Neural cell (in vitro differentiated cells): ENCODE measurements around the gene RPS15. TPM values are rescaled to one million over a fixed set of nuclear protein-coding genes. Genes with fewer than 3 reads are reported as not detected.

Experiments used
- H2AFZ ChIP-seq: fragments of 200-600, 300-800 bp; sonication (generic), shearing (Covaris generic); 2 replicates; pipeline ENCODE4 v1.6.0; 2014; ENCODE audit warnings: low read depth, mild to moderate bottlenecking, antibody characterized with exemption, low read length, moderate library complexity
- H3F3A ChIP-seq: fragments of 200-600 bp; shearing (Covaris generic); 2 replicates; pipeline ENCODE4 v1.6.1; 2016; ENCODE audit warnings: mild to moderate bottlenecking, moderate library complexity, mixed read lengths, antibody characterized with exemption, low read length; ENCODE audit not compliant: insufficient read depth, poor library complexity, severe bottlenecking
- H3K27ac ChIP-seq: fragments of 200-600, 300-800 bp; sonication (generic), shearing (Covaris generic); 2 replicates; pipeline ENCODE4 v1.5.1; 2014; ENCODE audit warnings: mild to moderate bottlenecking, low read length, moderate library complexity
- H3K27me3 ChIP-seq: fragments of 300-800, 200-600 bp; sonication (generic), shearing (Covaris generic); 2 replicates; pipeline ENCODE4 v1.6.0; 2014; ENCODE audit warnings: mild to moderate bottlenecking, low read depth, low read length, moderate library complexity; ENCODE audit not compliant: insufficient read depth
- H3K36me3 ChIP-seq: fragments of 300-800, 200-600 bp; sonication (generic), shearing (Covaris generic); 2 replicates; pipeline ENCODE4 v1.5.1; 2014; ENCODE audit warnings: mild to moderate bottlenecking, antibody characterized with exemption, low read length, moderate library complexity; ENCODE audit not compliant: insufficient read depth
- H3K4me2 ChIP-seq: fragments of 300-800, 200-600 bp; sonication (generic), shearing (Covaris generic); 2 replicates; pipeline ENCODE4 v1.6.0; 2014; ENCODE audit warnings: mild to moderate bottlenecking, low read length
- H3K4me3 ChIP-seq: fragments of 300-800, 200-600 bp; sonication (generic), shearing (Covaris generic); 2 replicates; pipeline ENCODE4 v1.5.1; 2014; ENCODE audit warnings: mild to moderate bottlenecking, low read length, moderate library complexity
- H3K79me2 ChIP-seq: fragments of 200-600 bp; shearing (Covaris generic); replicated peaks from 2 replicates; pipeline ENCODE4 v1.6.0; 2014; ENCODE audit warnings: mild to moderate bottlenecking, low read length, moderate library complexity; ENCODE audit not compliant: insufficient read depth
- H3K9ac ChIP-seq: fragments of 300-800, 200-600 bp; sonication (generic), shearing (Covaris generic); 2 replicates; pipeline ENCODE4 v1.6.1; 2016; ENCODE audit warnings: mild to moderate bottlenecking, low read length, mixed read lengths
- H3K9me2 ChIP-seq: fragments of 200-600 bp; shearing (Covaris generic); 2 replicates; pipeline ENCODE4 v1.6.1; 2016; ENCODE audit warnings: mild to moderate bottlenecking, low read length, mixed read lengths; ENCODE audit not compliant: insufficient read depth
- H3K9me3 ChIP-seq: fragments of 200-600, 300-800 bp; sonication (generic), shearing (Covaris generic); 2 replicates; pipeline ENCODE4 v1.6.1; 2016; ENCODE audit warnings: mild to moderate bottlenecking, mixed run types, low read length, moderate library complexity, mixed read lengths
- H4K20me1 ChIP-seq: fragments of 200-600 bp; shearing (Covaris generic); 2 replicates; pipeline ENCODE4 v1.6.1; 2016; ENCODE audit warnings: mild to moderate bottlenecking, mixed run types; ENCODE audit not compliant: insufficient read depth
- EP300 ChIP-seq: fragments of 450-650 bp; conservative IDR thresholded peaks from 2 replicates; pipeline ENCODE4 v1.6.1; 2014; ENCODE audit warnings: antibody characterized with exemption, mild to moderate bottlenecking, moderate library complexity; ENCODE audit not compliant: poor library complexity, severe bottlenecking
- EZH2 ChIP-seq: fragments of 200-600, 300-800 bp; shearing (Covaris generic), sonication (generic); IDR thresholded peaks from 2 replicates; pipeline ENCODE4 v1.6.1; 2014; ENCODE audit warnings: antibody characterized with exemption, low read length, borderline replicate concordance, mild to moderate bottlenecking; ENCODE audit not compliant: insufficient read depth, poor library complexity, severe bottlenecking
- MXI1 ChIP-seq: fragments of 450-650 bp; conservative IDR thresholded peaks from 2 replicates; pipeline ENCODE4 v1.6.1; 2014; ENCODE audit warnings: antibody characterized with exemption, mild to moderate bottlenecking; ENCODE audit not compliant: poor library complexity, severe bottlenecking
- POLR2AphosphoS5 ChIP-seq: IDR thresholded peaks from 2 replicates; pipeline ENCODE4 v1.6.1; 2012
- RAD21 ChIP-seq: fragments of 450-650 bp; conservative IDR thresholded peaks from 2 replicates; pipeline ENCODE4 v1.6.1; 2014; ENCODE audit warnings: antibody characterized with exemption, mild to moderate bottlenecking, moderate library complexity
- SMC3 ChIP-seq: fragments of 450-650 bp; conservative IDR thresholded peaks from 2 replicates; pipeline ENCODE4 v1.6.1; 2014; ENCODE audit warnings: antibody characterized with exemption, mild to moderate bottlenecking, moderate library complexity; ENCODE audit not compliant: poor library complexity
- TAF1 ChIP-seq: IDR thresholded peaks from 2 replicates; pipeline ENCODE4 v1.6.1; 2012; ENCODE audit warnings: low read depth
- polyA plus RNA-seq: library from polyadenylated mRNA; depleted of rRNA; stranded (reverse); fragments of >200 nt; gene quantifications from 2 replicates; pipeline ENCODE4 v1.2.3, GENCODE V29; 2014
- TF ChIP-seq, protein P1 (sequence below): fragments of 450-650 bp; IDR thresholded peaks from 2 replicates; pipeline ENCODE4 v1.5.1; 2014; ENCODE audit warnings: antibody characterized with exemption, mild to moderate bottlenecking, moderate library complexity; ENCODE audit not compliant: poor library complexity, severe bottlenecking
- TF ChIP-seq, protein P2 (sequence below): IDR thresholded peaks from 2 replicates; pipeline ENCODE4 v1.6.1; 2012; ENCODE audit warnings: borderline replicate concordance

The RPS15 gene
- polyA plus RNA-seq, 1 donor from 2014 or later, result 591 TPM

DNA sequence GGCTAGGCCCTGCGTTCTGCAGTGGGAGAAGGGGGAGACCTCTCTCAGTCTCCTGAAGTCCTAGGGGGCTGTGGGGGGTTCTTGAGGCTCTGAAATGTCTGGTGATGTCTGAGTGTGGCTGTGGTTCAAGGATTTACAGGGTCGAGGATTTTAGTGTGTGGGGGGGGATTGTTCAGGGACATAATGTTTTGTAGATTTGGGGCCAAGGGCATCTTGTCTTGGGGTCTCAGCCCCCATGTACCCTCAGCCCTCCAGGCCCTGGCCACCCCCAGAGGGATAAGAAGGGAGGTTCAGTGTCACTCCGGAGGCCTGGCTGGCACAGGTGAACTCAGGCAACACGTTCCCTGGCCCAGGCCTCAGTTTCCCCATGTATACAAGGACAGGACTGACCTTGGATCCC is 9.3 kb downstream of the RPS15 start:
- Histone ChIP-seq H3K4me3 (peak overlapping the region; percentile 77), H3F3A (peaks cover 4% of the 10 kb centered on the region), H3K79me2 (peaks cover 53% of the 10 kb centered on the region), H3K9me3 (no peaks in the 10 kb centered on the region), H3K9me2 (no peaks in the 10 kb centered on the region), H3K9ac (peak overlapping the region; percentile 80), H3K27ac (peak overlapping the region; percentile 86), H3K36me3 (no peaks in the 10 kb centered on the region), H3K27me3 (no peaks in the 10 kb centered on the region), H3K4me2 (peak overlapping the region; percentile 78), H2AFZ (no peak overlapping the region), H4K20me1 (no peaks in the 10 kb centered on the region)
- TF ChIP-seq, protein P1, sequence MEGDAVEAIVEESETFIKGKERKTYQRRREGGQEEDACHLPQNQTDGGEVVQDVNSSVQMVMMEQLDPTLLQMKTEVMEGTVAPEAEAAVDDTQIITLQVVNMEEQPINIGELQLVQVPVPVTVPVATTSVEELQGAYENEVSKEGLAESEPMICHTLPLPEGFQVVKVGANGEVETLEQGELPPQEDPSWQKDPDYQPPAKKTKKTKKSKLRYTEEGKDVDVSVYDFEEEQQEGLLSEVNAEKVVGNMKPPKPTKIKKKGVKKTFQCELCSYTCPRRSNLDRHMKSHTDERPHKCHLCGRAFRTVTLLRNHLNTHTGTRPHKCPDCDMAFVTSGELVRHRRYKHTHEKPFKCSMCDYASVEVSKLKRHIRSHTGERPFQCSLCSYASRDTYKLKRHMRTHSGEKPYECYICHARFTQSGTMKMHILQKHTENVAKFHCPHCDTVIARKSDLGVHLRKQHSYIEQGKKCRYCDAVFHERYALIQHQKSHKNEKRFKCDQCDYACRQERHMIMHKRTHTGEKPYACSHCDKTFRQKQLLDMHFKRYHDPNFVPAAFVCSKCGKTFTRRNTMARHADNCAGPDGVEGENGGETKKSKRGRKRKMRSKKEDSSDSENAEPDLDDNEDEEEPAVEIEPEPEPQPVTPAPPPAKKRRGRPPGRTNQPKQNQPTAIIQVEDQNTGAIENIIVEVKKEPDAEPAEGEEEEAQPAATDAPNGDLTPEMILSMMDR, result no peak
- TF ChIP-seq RAD21 (no peak), POLR2AphosphoS5 (no peak), EZH2 (no peak), TAF1 (no peak), EP300 (no peak), MXI1 (no peak), SMC3 (no peak)
- TF ChIP-seq, protein P2, sequence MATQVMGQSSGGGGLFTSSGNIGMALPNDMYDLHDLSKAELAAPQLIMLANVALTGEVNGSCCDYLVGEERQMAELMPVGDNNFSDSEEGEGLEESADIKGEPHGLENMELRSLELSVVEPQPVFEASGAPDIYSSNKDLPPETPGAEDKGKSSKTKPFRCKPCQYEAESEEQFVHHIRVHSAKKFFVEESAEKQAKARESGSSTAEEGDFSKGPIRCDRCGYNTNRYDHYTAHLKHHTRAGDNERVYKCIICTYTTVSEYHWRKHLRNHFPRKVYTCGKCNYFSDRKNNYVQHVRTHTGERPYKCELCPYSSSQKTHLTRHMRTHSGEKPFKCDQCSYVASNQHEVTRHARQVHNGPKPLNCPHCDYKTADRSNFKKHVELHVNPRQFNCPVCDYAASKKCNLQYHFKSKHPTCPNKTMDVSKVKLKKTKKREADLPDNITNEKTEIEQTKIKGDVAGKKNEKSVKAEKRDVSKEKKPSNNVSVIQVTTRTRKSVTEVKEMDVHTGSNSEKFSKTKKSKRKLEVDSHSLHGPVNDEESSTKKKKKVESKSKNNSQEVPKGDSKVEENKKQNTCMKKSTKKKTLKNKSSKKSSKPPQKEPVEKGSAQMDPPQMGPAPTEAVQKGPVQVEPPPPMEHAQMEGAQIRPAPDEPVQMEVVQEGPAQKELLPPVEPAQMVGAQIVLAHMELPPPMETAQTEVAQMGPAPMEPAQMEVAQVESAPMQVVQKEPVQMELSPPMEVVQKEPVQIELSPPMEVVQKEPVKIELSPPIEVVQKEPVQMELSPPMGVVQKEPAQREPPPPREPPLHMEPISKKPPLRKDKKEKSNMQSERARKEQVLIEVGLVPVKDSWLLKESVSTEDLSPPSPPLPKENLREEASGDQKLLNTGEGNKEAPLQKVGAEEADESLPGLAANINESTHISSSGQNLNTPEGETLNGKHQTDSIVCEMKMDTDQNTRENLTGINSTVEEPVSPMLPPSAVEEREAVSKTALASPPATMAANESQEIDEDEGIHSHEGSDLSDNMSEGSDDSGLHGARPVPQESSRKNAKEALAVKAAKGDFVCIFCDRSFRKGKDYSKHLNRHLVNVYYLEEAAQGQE, result no peak

DNA sequence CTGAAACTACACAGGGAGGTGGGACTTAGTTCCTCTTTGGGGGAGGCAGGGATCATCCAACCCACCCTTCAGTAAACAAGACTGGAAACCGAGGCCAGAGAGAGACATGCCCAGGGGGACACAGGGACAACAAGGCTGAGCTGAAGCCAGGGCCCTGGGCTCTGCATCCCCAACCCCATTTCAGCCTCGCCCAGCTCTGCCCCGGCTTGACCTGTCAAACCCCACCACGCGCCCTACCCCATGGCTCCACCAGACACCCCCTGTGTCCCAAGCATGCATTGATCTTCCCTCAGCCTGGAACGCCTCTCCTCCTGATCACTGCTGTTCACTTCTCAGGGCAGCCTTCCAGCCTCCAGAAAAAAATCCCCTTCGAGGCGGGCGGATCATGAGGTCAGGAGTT is 9.7 kb downstream of the RPS15 start:
- TF ChIP-seq, protein P1, result no peak
- TF ChIP-seq RAD21, result no peak
- no peak for TF ChIP-seq SMC3
- TF ChIP-seq EZH2, result no peak
- TF ChIP-seq EP300, result no peak
- Histone ChIP-seq H3K4me2 (no peak overlapping the region), H3K27me3 (no peaks in the 10 kb centered on the region), H3K9me2 (no peaks in the 10 kb centered on the region), H3K9ac (peak overlapping the region; percentile 80), H2AFZ (no peak overlapping the region), H3F3A (peaks cover 4% of the 10 kb centered on the region), H3K27ac (peak overlapping the region; percentile 86), H3K9me3 (no peaks in the 10 kb centered on the region), H3K4me3 (peak overlapping the region; percentile 77), H3K79me2 (peaks cover 58% of the 10 kb centered on the region), H4K20me1 (no peaks in the 10 kb centered on the region), H3K36me3 (no peaks in the 10 kb centered on the region)
